LNCaP clone FGC (cell line): ENCODE measurements around the gene SGTA.

Experiments used
- DNase-seq: peaks from one replicate; pipeline ENCODE4 v3.0.0-alpha.2; 2011; ENCODE audit warnings: low read depth
- H3K4me3 ChIP-seq: 2 replicates; pipeline ENCODE4 v1.5.1; 2011; ENCODE audit warnings: mild to moderate bottlenecking, low read depth, low read length, control low read depth
- CTCF ChIP-seq: IDR thresholded peaks from 2 replicates; pipeline ENCODE4 v1.5.1; 2012; ENCODE audit warnings: mild to moderate bottlenecking; ENCODE audit not compliant: control insufficient read depth, insufficient read depth; ENCODE audit errors: extremely low read depth

The SGTA gene

GRCh38 chr19:2809387-2810140 lies 26.5 kb upstream of the SGTA start:
- TF ChIP-seq CTCF, result no peak
- no peak for DNase-seq
- H3K4me3 ChIP-seq, result no peak overlapping the region

- no peak for DNase-seq
- no peak for TF ChIP-seq CTCF
- no peak overlapping the region for H3K4me3 ChIP-seq
Measured at GRCh38 chr19:2808129-2808941, 25.3 kb upstream of the SGTA start.

GRCh38 chr19:2807379-2808128 lies 24.5 kb upstream of the SGTA start:
- H3K4me3 ChIP-seq, result no peak overlapping the region
- DNase-seq, result no peak
- no peak for TF ChIP-seq CTCF

GRCh38 chr19:2806736-2807378 lies 23.8 kb upstream of the SGTA start:
- H3K4me3 ChIP-seq, result no peak overlapping the region
- TF ChIP-seq CTCF, result no peak
- DNase-seq, result no peak

- DNase-seq, result no peak
- no peak for TF ChIP-seq CTCF
- H3K4me3 ChIP-seq, result no peak overlapping the region
Measured at GRCh38 chr19:2805991-2806649, 23.0 kb upstream of the SGTA start.

GRCh38 chr19:2805261-2805900 lies 22.3 kb upstream of the SGTA start:
- no peak for DNase-seq
- H3K4me3 ChIP-seq, result no peak overlapping the region
- TF ChIP-seq CTCF, result no peak
